Kidney epithelial cell (primary cell): ENCODE measurements around the gene FBP2. TPM values are rescaled to one million over a fixed set of nuclear protein-coding genes. Genes with fewer than 3 reads are reported as not detected.

ENCODE experiments used
- DNase-seq: peaks from one replicate; pipeline ENCODE4 v3.0.0-alpha.2; 2010; ENCODE audit warnings: low read depth
- H3K27me3 ChIP-seq: 2 replicates; pipeline ENCODE4 v1.6.0; 2011; ENCODE audit warnings: low read length; ENCODE audit not compliant: control insufficient read depth, insufficient read depth
- H3K36me3 ChIP-seq: 2 replicates; pipeline ENCODE4 v1.5.1; 2011; ENCODE audit warnings: low read length; ENCODE audit not compliant: control insufficient read depth, insufficient read depth
- H3K4me3 ChIP-seq: 2 replicates; pipeline ENCODE4 v1.5.1; 2011; ENCODE audit warnings: low read depth, mild to moderate bottlenecking, control low read depth, low read length
- CTCF ChIP-seq: IDR thresholded peaks from 2 replicates; pipeline ENCODE4 v1.5.1; 2011; ENCODE audit warnings: mild to moderate bottlenecking, moderate library complexity, low read length, control low read depth, inconsistent platforms; ENCODE audit not compliant: insufficient read depth, poor library complexity, severe bottlenecking
- total RNA-seq: library from RNA; depleted of rRNA; stranded (reverse); fragments of >200 nt; gene quantifications from 2 replicates; pipeline ENCODE4 v1.2.3, GENCODE V29; 2015

The FBP2 gene
- total RNA-seq, 1 donor from 2014 or later, result not detected

- Histone ChIP-seq H3K27me3 (no peaks in the 10 kb centered on the region), H3K36me3 (no peaks in the 10 kb centered on the region), H3K4me3 (no peak overlapping the region)
- TF ChIP-seq CTCF, result no peak
- DNase-seq, result no peak
These were observed 58.7 kb downstream of the FBP2 start for GRCh38 chr9:94534901-94535300.

- H3K4me3 ChIP-seq, result no peak overlapping the region
- no peak for DNase-seq
- no peak for TF ChIP-seq CTCF
These were observed 60.0 kb downstream of the FBP2 start for GRCh38 chr9:94533601-94534000.

GRCh38 chr9:94533155-94533554 is 60.5 kb downstream of the FBP2 start:
- H3K4me3 ChIP-seq, result no peak overlapping the region
- TF ChIP-seq CTCF, result no peak
- no peaks in the 10 kb centered on the region for H3K27me3 ChIP-seq
- H3K36me3 ChIP-seq, result no peaks in the 10 kb centered on the region
- no peak for DNase-seq

More at GRCh38 chr9:94533601-94534000, 60.0 kb downstream of the FBP2 start:
- no peaks in the 10 kb centered on the region for H3K36me3 ChIP-seq
- H3K27me3 ChIP-seq, result no peaks in the 10 kb centered on the region

GRCh38 chr9:94528886-94529285 is 64.7 kb downstream of the FBP2 start:
- Histone ChIP-seq H3K27me3 (no peaks in the 10 kb centered on the region), H3K4me3 (no peak overlapping the region), H3K36me3 (no peaks in the 10 kb centered on the region)
- TF ChIP-seq CTCF, result no peak
- DNase-seq, result no peak

- H3K27me3 ChIP-seq, result no peaks in the 10 kb centered on the region
These were observed 66.7 kb downstream of the FBP2 start for GRCh38 chr9:94526951-94527350.

More at GRCh38 chr9:94526951-94527350, 66.7 kb downstream of the FBP2 start:
- H3K4me3 ChIP-seq, result no peak overlapping the region
- no peak for TF ChIP-seq CTCF
- no peak for DNase-seq
- H3K36me3 ChIP-seq, result no peaks in the 10 kb centered on the region
